ENCODE data around the gene SPATA3.

Gene SPATA3

DNA sequence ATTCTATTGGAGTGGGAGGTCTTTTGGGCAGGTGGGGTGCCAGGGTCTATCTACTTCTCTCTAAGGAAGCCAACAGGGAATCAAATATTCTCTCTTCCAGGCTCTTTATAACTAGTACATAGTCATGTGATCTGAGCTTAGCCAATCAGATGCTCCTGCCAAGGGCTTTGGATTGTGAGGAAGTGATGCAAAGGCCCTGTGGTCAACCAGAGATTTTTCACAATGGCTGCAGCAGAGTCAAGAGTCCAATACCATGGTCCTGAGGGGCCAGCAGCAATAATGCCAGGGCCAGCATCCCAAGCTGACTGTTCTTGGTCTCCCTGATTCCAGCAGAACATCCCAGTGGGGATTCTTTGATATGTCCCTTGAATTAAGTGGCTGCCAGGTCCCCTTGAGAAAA, 33.0 kb downstream of the SPATA3 start:
- DNase-seq (ENCODE audit: low read depth in 3 of 3) = no peak

- no peak for DNase-seq (ENCODE audit: low read depth in 3 of 3)
Measured at GRCh38 chr2:231029563-231029962, 33.6 kb downstream of the SPATA3 start.

GRCh38 chr2:231030725-231031124, 34.8 kb downstream of the SPATA3 start:
- no peak for DNase-seq (ENCODE audit: low read depth in 3 of 3)

- DNase-seq (ENCODE audit: low read depth in 3 of 3) = no peak
Measured at GRCh38 chr2:231032575-231033140, 36.7 kb downstream of the SPATA3 start.

DNA sequence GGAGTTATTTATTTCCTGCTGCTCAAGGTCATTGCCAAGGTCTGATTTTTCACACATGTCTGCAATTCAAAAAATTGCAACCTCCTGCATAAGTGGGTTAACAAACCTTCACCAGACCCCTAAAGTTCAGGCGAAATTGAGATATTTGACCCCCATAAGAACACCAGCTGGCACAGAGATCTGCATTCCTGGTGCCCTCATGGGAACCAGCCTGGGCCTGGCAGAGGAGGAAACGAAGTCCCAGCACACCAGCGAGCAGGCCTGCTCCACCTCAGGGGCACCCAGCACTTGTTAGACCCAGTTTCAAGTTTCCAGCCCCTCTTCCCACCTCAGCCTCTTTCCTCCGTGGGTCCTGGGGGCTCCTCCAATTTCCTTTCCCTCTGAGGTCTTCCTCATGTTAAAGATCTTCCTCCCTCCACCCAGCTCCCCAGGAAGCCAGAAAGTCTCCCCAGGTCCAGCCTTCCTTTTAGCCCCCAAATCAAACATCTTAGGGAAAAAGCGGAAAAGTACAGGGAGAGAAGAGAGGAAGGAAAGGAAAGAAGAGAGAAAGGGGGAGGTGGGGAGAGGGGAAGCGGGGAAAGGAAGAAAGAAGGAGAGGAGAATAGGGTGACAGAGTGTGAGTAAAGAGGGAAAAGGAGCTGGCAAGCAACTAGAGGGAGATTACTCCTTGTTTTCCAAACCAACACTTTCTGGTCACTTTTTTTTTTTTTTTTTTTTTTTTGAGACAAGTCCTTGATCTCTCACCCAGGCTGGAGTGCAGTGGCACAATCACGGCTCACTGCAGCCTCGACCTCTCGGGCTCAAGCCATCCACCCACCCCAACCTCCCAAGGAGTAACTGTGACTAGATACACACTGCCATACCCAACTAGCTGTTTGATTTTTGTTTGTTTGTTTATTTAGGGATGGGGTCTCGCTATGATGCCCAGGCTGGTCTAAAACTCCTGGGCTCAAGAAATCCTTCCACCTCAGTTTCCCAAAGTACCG, 37.5 kb downstream of the SPATA3 start:
- no peak for DNase-seq (ENCODE audit: low read depth in 3 of 3)

DNA sequence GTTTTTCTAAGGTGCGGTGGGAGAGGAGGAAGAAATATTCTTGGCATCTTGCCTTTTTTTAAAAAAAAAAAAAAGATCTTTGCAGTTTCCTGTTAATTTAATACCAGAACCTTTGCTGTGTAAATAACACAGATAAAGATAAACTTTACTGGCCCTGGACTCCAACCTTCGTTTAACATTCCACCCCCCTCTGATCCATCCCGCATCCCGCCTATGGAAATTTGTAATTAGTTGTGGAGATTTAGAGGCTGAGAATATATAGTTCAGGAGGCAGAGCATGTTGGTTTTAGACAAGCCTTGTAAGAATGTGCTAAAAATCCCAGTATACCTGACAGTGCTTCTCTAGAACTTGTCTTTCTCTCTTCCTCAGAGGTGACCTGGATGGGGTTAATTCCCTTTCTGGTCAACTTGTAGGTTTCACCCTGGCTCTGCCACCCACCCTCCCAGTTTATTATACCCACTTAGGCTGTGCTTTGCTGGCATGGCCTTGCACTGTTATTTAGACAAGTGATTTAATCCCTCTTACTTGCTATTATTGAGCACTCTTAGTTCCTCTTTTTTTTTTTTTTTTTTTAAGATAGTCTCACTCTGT, 38.5 kb downstream of the SPATA3 start:
- DNase-seq (ENCODE audit: low read depth in 3 of 3) = no peak

GRCh38 chr2:231036131-231036530, 40.2 kb downstream of the SPATA3 start:
- no peak for DNase-seq (ENCODE audit: low read depth in 3 of 3)

DNA sequence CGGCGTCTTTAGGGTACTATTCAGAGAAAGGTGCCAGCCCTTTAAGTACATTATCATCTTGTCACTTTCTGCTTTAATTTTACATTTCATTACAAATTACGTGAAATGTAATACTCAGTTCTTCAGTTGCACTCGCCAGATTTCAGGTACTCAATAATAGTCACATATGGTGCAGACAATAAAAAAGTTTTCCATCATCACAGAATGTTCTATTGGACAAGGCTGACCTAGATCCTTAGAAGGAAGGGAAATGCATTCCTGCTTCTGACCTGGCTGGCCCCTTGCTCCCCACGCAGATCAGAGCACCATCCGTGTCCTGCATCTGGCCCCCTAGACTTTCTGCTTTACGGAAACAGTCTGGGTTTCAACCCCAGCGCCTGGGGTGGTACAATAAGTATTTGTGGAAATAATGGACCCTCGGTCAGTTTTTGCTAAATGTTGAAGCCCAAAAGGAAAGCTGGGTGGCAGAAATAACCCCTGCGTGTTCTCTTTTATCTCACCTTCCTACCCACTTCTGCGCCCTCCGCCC, 40.7 kb downstream of the SPATA3 start:
- DNase-seq (ENCODE audit: low read depth in 3 of 3) = no peak

DNA sequence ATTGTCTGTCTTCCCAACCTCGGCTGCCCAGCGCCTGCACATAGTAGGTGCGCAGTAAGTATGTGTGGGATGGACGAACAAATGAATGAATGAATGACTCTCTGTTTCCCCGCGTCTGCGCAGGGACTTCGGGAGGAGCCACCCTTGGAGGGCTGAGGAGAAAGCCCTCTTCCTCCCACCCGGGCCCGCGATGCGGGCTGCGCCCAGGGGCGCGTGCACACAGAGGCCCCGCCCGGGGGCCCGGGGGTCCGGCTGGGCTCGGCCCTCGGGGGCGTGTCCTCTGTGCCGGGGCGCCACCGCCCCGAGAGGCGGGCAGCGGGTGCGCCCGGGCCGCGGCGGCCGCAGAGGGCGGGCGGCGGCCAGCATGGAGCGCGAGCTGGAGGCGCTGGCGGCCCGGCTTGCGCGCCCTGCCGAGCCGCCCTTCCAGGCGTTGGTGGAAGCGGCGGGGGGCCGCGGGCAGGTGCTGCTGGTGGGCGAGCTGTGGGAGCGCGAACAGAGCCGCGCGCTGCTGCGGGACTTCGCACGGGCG, 41.3 kb downstream of the SPATA3 start, which contains the start of gene C2orf72:
TSS of gene C2orf72 (plus strand) at position 322 of the 529 bp plus-strand sequence. CDS start at position 365, 43 bp downstream.
- no peak for DNase-seq (ENCODE audit: low read depth in 3 of 3)

GRCh38 chr2:231037731-231038482, 42.0 kb downstream of the SPATA3 start:
- no peak for DNase-seq (ENCODE audit: low read depth in 3 of 3)

DNA sequence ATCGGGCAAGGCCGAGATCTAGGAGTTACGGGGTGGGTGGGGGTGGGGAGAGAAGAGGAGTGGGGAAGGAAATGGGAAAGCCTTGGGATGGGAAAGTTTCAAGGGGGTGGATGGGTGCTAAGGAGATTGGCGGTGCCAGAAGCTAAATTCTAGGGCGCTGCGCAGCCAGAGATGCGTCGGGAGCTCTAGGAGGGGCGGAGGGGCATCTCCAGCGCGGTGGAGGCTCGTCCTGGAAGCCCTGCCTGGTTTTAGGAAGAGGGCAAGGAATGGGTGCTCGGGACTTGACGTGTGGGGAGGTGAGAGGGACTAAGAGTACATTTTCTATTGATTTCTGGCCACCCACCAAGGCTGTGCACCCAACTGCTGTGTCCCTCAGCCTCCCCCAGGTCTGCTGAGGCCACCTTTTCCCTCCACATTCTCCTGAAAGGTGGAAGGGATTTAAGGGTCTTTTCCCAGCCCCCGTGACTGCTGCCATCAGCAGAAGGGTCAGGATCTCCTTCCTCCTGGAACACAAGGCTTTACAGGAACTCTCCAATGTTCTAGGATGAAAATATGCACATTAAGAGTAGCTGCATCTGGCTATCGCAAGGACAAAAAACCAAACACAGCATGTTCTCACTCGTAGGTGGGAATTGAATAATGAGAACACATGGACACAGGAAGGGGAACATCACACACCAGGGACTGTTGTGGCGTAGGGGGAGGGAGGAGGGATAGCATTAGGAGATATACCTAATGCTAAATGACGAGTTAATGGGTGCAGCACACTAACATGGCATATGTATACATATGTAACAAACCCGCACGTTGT, 42.8 kb downstream of the SPATA3 start:
- DNase-seq (ENCODE audit: low read depth in 3 of 3) = no peak

DNA sequence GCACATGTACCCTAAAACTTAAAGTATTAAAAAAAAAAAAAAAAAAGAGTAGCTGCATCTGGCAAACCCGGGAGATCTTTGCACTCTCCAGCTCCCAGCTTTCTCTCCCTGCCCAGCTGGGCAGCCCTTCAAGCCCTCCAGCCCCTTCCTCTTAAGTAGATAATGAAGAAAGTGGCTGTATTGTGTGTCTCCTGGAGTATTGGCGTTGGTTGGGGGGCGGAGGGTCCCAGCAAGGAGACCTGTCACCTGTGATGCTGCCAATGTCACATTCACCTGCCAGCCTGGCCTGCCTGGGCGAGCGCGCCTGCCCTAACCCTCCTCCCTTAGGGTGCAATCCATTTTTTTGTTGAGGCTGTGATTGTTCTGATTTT, 43.4 kb downstream of the SPATA3 start:
- DNase-seq (ENCODE audit: low read depth in 3 of 3) = no peak

DNA sequence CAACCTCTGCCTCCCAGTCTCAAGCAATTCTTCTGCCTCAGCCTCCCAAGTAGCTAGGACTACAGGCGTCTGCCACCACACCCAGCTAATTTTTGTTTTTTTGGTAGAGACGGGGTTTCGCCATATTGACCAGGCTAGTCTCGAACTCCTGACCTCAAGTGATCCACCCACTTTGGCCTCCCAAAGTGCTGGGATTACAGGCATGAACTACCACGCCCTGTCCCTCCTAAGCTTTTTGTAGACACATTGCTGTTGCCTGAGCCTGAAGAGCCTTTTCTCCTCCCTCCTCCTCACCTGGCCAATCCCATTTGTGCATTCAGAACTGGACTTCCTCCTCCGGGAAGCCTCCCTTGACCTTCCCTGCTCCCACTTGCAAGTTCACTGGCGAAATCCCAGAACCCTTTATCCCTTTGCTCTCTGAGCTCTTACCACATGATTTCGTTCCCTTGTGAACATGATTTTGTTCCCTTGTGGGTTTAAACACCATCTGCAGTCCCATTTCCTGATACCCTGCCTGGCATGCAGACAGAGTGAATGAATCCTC, 44.0 kb downstream of the SPATA3 start:
- DNase-seq (ENCODE audit: low read depth in 3 of 3) = no peak

DNA sequence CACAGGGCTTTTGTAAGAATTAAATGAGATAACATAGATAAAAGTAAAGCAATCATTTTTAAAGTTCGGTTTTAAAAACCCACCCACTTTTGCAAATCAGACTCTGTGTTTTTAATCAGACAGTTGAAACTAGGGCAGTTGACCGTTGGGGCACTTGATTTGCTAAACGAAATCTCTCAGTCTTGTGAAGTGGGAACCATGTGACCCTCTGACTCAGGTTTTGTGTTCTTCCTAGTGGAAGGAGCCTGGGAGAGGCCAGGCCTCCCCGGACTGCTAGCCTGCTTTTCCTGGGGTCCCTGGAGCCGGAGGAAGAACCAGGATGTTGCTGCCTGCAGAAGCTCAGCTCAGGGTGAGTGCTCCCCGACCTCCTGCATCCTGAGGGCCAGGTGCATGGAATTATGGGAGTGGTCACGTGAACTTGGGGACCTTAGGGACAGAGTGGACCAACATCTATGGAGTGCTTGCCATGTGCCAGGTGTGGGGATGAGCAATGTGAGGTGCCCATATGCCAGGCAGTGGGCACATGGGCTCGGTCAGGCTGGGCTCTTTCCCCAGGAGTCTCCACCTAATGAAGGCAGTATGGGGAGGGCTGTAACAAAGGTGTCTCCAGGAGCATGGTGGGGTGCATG, 45.3 kb downstream of the SPATA3 start:
- DNase-seq (ENCODE audit: low read depth in 3 of 3) = no peak

DNA sequence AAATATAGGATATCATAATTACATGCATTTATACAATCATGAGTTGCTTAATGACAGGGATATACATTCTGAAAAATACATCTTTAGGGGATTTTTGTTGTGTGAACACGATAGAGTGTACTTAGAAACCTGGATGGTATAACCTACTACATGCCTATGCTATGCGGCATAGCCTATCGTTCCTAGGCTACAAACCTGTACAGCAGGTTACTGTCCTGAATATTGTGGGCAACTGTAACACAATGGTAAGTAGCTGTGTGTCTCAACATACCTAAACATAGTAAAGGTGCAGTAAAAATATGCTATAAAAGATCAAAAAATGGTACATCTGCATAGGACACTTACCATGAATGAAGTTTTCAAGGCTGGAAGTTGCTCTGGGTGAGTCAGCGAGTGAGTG, 47.9 kb downstream of the SPATA3 start:
- no peak for DNase-seq (ENCODE audit: low read depth in 3 of 3)

GRCh38 chr2:231046916-231047273, 51.0 kb downstream of the SPATA3 start:
- DNase-seq (ENCODE audit: low read depth in 3 of 3) = no peak

GRCh38 chr2:231047274-231047922, 51.5 kb downstream of the SPATA3 start:
- no peak for DNase-seq (ENCODE audit: low read depth in 3 of 3)

- no peak for DNase-seq (ENCODE audit: low read depth in 3 of 3)
Measured at GRCh38 chr2:231047923-231048915, 52.3 kb downstream of the SPATA3 start.
